K562 (cell line): ENCODE results near the gene HERC5. TPM values are rescaled to one million over a fixed set of nuclear protein-coding genes. Genes with fewer than 3 reads are reported as not detected.

Source experiments
- DDX20 ChIP-seq: fragments of 450-650 bp; IDR thresholded peaks from 2 replicates; pipeline ENCODE4 v1.6.1; 2016; ENCODE audit warnings: missing genetic modification characterization, low read depth, mild to moderate bottlenecking, missing compliant biosample characterization, moderate library complexity
- DMBX1 ChIP-seq: fragments of 250-450 bp; sonication (Bioruptor Pico); IDR thresholded peaks from 2 replicates; pipeline ENCODE4 v1.8.0; 2022; ENCODE audit warnings: inconsistent platforms, mild to moderate bottlenecking, moderate library complexity, borderline replicate concordance
- GATAD2A ChIP-seq: fragments of 450-650 bp; IDR thresholded peaks from 2 replicates; pipeline ENCODE4 v1.6.1; 2017
- JUND ChIP-seq, 2 experiments: IDR thresholded peaks; 2 replicates in 1 of 2; 3 replicates in 1 of 2; pipeline ENCODE4 v1.6.1; 2011; ENCODE audit warnings: borderline replicate concordance in 2 of 2, low read depth in 2 of 2, low read length in 2 of 2, improper control_type of control experiment in 1 of 2, missing biosample characterization in 1 of 2, missing genetic modification characterization in 1 of 2, missing genetic modification reagents in 1 of 2
- PCBP1 ChIP-seq: fragments of 200-400 bp; formaldehyde crosslinking; IDR thresholded peaks from 2 replicates; pipeline ENCODE4 v1.6.1; 2018; ENCODE audit warnings: mild to moderate bottlenecking, low read depth, low read length; ENCODE audit not compliant: poor library complexity, severe bottlenecking
- PTBP1 ChIP-seq: fragments of 200-400 bp; formaldehyde crosslinking; IDR thresholded peaks from 2 replicates; pipeline ENCODE4 v1.6.1; 2017; ENCODE audit warnings: low read depth, low read length
- SMARCA5 ChIP-seq: fragments of 450-650 bp; IDR thresholded peaks from 2 replicates; pipeline ENCODE4 v1.6.1; 2016
- XRCC3 ChIP-seq: fragments of 450-650 bp; IDR thresholded peaks from 2 replicates; pipeline ENCODE4 v1.6.1; 2017; ENCODE audit warnings: mild to moderate bottlenecking, moderate library complexity
- ZNF77 ChIP-seq: fragments of 250-450 bp; sonication (Bioruptor Pico); IDR thresholded peaks from 2 replicates; pipeline ENCODE4 v1.5.0; 2020
- polyA plus RNA-seq, 8 experiments: library from polyadenylated mRNA; depleted of rRNA in 4 of 8; stranded (reverse) in 5 of 8; unstranded in 3 of 8; fragments of >200 nt; fragmentation: Nextera tagmentation in 2 of 8; fragmentation: Illumina TruSeq in 1 of 8; extraction: Ambion mirVana in 2 of 8; extraction: Trizol in 1 of 8; gene quantifications; 2 replicates each; pipeline versions ENCODE4 v1.2.1 to v1.2.3, GENCODE V29; 2011 to 2014; ENCODE audit warnings: inconsistent platforms in 1 of 8, missing spikeins in 1 of 8
- total RNA-seq, 7 experiments: library from RNA; depleted of rRNA in 6 of 7; stranded (reverse); fragments of >200 nt in 6 of 7; fragmentation: Illumina TruSeq in 2 of 7; extraction: Trizol in 2 of 7; gene quantifications; 2 replicates each; pipeline versions ENCODE4 v1.2.1 to v1.2.3, GENCODE V29; 2011 to 2021; ENCODE audit warnings: low replicate concordance in 1 of 7
- TF ChIP-seq, protein P1 (sequence below): IDR thresholded peaks from 2 replicates; pipeline ENCODE4 v1.6.1; 2012; ENCODE audit warnings: low read depth, low read length, improper control_type of control experiment, borderline replicate concordance
- TF ChIP-seq, protein P2 (sequence below): sonication (generic); formaldehyde crosslinking; IDR thresholded peaks from 2 replicates; pipeline ENCODE4 v1.8.0; 2023; ENCODE audit warnings: mild to moderate bottlenecking, missing genetic modification reagents
- TF ChIP-seq, protein P3 (sequence below): fragments of 250-450 bp; sonication (Bioruptor Pico); IDR thresholded peaks from 2 replicates; pipeline ENCODE4 v1.5.0; 2021; ENCODE audit warnings: mild to moderate bottlenecking, moderate library complexity
- TF ChIP-seq, protein P4 (sequence below): sonication (generic); formaldehyde crosslinking; IDR thresholded peaks from 2 replicates; pipeline ENCODE4 v1.8.0; 2023; ENCODE audit warnings: mild to moderate bottlenecking, missing genetic modification reagents

HERC5 gene
- total and polyA plus RNA-seq, 9 of the 15 experiments (the other 6 are each of a cell fraction or from before 2014, with no cell fraction given): 0.18 TPM; not detected in 8

DNA sequence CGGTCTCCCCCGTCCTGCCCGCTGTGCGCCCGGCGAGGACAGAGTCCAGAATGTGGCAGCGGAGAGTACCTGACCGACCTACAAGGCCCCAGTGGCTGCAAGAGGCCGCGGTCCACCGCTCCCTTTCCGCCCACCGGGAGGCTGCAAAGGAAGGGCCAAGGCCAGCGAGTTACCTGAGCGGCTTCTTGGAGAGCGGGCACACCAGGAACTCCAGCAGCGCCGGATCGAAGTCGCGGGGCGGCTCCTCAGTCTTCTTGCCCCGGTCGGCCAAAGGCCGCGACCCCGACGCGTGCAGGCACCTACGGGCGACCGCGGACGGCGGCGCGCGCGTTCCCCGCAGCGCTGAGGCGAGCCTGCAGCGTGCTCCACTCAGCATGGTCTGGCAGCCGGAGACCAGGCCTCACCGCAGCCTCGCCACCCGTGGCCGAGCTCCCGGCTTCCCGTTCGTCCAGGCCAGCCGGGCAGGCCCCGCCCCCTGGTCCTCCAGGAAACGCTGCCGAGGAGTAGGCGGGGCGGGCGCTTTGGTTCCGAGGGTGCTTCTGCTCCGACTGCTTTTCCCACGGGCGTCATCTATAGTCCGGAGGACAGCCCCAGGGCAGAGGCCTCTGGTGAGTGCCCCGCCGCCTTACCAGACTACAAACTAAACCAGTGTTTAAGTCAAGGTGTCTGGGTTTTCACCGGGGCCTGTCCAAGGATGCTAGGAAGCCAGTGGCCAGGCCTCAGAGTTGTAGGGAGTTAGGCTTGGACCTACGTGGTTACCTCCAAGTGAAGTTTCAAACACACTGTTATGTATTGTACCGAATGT, 66.6 kb downstream of the HERC5 start, which contains the start of gene PYURF (continued):
- TF ChIP-seq, protein P1, sequence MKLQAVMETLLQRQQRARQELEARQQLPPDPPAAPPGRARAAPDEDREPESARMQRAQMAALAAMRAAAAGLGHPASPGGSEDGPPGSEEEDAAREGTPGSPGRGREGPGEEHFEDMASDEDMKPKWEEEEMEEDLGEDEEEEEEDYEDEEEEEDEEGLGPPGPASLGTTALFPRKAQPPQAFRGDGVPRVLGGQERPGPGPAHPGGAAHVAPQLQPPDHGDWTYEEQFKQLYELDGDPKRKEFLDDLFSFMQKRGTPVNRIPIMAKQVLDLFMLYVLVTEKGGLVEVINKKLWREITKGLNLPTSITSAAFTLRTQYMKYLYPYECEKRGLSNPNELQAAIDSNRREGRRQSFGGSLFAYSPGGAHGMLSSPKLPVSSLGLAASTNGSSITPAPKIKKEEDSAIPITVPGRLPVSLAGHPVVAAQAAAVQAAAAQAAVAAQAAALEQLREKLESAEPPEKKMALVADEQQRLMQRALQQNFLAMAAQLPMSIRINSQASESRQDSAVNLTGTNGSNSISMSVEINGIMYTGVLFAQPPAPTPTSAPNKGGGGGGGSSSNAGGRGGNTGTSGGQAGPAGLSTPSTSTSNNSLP: no peak
- TF ChIP-seq PTBP1 (no peak), PCBP1 (no peak), DMBX1 (CRISPR knock-in tag) (0 out of 2 replicates have a peak, but pooled peaks have one; percentile 64), SMARCA5 (no peak), DDX20 (tag) (no peak), XRCC3 (no peak), GATAD2A (0 out of 2 replicates have a peak, but pooled peaks have one; percentile 37), JUND (IDR thresholded peaks at IDR 0.05; ENCODE audit: borderline replicate concordance, low read depth, low read length) (peak; percentile 63; the same call in 1 of the 2 replicates), JUND (tag; IDR thresholded peaks at IDR 0.05; ENCODE audit: borderline replicate concordance, low read depth, low read length) (no peak; the same call in 2 of the 3 replicates), ZNF77 (CRISPR knock-in tag) (no peak)
- TF ChIP-seq, protein P2, sequence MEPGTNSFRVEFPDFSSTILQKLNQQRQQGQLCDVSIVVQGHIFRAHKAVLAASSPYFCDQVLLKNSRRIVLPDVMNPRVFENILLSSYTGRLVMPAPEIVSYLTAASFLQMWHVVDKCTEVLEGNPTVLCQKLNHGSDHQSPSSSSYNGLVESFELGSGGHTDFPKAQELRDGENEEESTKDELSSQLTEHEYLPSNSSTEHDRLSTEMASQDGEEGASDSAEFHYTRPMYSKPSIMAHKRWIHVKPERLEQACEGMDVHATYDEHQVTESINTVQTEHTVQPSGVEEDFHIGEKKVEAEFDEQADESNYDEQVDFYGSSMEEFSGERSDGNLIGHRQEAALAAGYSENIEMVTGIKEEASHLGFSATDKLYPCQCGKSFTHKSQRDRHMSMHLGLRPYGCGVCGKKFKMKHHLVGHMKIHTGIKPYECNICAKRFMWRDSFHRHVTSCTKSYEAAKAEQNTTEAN: no peak
- TF ChIP-seq, protein P3, sequence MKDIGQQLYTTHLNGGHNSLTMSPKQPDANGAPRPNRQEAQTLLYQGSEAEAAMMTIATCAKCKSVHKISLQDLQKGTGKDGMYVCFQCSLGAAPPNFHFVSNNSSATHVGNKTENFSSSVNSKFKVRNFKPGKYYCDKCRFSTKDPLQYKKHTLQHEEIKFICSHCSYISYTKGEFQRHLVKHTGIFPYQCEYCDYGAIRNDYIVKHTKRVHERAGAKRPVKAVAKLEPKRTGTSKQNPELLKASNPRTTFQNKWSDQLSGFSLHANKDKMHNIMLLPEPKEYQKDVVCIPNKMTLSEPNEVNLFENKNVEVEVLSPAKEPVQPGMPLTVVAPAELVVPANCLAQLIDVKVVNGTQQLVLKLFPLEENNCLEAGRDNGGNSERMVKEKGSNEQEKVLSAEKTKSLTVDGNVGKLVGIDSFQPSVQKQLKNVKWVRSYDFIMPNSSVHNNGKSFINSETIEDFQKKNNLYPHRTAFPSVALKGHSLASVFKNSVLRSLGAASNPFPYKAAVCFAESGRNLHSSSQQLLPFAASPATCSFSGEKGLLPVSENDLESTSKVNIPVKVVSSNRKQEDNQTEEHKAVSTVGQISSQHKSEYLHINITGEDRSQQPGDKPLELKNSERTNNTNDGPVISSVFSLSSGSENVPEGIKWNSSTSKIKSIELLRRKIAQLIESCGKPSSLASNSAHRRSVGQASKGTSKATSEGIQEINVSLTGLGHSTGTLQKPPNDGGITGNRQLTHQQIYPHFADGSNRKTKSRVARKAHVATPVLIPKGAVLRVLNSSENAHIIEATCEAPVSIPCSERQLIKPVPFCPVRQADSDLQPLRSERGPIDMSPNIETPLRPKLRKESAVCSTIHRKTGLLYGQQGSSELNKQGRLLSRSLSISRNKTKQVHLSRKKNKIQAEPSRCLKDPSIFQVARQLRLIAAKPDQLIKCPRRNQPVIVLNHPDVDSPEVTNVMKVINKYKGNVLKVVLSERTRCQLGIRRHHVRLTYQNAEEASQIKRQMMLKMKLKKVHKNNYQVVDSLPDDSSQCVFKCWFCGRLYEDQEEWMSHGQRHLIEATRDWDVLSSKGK: no peak
- TF ChIP-seq, protein P4, sequence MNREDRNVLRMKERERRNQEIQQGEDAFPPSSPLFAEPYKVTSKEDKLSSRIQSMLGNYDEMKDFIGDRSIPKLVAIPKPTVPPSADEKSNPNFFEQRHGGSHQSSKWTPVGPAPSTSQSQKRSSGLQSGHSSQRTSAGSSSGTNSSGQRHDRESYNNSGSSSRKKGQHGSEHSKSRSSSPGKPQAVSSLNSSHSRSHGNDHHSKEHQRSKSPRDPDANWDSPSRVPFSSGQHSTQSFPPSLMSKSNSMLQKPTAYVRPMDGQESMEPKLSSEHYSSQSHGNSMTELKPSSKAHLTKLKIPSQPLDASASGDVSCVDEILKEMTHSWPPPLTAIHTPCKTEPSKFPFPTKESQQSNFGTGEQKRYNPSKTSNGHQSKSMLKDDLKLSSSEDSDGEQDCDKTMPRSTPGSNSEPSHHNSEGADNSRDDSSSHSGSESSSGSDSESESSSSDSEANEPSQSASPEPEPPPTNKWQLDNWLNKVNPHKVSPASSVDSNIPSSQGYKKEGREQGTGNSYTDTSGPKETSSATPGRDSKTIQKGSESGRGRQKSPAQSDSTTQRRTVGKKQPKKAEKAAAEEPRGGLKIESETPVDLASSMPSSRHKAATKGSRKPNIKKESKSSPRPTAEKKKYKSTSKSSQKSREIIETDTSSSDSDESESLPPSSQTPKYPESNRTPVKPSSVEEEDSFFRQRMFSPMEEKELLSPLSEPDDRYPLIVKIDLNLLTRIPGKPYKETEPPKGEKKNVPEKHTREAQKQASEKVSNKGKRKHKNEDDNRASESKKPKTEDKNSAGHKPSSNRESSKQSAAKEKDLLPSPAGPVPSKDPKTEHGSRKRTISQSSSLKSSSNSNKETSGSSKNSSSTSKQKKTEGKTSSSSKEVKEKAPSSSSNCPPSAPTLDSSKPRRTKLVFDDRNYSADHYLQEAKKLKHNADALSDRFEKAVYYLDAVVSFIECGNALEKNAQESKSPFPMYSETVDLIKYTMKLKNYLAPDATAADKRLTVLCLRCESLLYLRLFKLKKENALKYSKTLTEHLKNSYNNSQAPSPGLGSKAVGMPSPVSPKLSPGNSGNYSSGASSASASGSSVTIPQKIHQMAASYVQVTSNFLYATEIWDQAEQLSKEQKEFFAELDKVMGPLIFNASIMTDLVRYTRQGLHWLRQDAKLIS (CRISPR knock-in tag): peak; percentile 73; the same call in 1 of the 2 replicates
